HG02678 (cell line): ENCODE data around the gene ARPC2.
"Not testable (repeated sequence)": the region's sequence is repeated elsewhere in the genome, so short reads cannot be mapped to it uniquely, and the experiment has no call there.

Source experiments
- ATAC-seq: cut with Tn5 transposase; IDR thresholded peaks from one replicate; pipeline ENCODE4 v1.9.1; 2021; ENCODE audit warnings: mild to moderate bottlenecking, moderate library complexity; ENCODE audit not compliant: unreplicated experiment

Gene ARPC2

DNA sequence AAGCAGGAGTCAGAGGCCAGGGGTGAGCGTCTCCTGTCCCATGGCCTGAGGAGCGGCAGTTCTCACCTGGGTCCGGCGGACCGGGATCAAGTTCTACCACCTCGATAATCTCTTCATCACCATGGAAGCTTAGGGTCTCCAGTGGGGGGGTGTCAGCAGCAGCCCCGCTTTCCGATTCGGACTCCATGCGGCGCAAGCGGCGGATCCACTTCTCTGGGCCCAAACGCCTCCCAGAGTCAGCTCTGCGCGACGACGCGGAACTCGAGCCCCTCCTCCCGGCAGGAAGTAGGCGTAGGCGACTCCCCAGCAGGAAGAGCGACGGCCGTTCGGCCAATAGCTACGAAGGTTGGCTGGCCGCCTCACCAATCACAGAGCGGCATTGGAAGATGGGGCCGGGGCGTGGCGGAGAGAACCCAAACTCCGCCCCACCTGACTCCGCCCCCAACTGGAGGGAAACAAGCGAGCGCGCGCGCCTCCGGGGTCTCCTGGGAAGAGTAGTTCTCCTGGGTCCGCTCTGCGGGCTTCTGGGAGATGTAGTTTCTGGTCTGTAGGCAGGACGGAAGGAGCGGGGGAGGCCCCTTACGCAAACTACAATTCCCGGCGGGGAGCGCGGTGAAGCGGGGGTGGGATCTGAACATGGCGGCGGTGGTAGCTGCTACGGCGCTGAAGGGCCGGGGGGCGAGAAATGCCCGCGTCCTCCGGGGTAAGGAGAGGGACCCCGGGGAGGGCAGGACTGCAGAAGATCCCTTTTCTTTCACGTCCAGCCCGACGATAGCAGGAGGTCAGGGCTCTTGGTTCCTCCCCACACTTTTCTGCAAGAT lies 53.1 kb downstream of the ARPC2 start, which contains the start of the genes AAMP and PNKD:
AAMP (minus strand) TSS at position 238 of the 821 bp plus-strand sequence; CDS start at position 187, 51 bp downstream.
PNKD (plus strand) TSS at position 620 of the 821 bp plus-strand sequence; CDS start at position 637, 17 bp downstream.
- ATAC-seq: peak; percentile 92

DNA sequence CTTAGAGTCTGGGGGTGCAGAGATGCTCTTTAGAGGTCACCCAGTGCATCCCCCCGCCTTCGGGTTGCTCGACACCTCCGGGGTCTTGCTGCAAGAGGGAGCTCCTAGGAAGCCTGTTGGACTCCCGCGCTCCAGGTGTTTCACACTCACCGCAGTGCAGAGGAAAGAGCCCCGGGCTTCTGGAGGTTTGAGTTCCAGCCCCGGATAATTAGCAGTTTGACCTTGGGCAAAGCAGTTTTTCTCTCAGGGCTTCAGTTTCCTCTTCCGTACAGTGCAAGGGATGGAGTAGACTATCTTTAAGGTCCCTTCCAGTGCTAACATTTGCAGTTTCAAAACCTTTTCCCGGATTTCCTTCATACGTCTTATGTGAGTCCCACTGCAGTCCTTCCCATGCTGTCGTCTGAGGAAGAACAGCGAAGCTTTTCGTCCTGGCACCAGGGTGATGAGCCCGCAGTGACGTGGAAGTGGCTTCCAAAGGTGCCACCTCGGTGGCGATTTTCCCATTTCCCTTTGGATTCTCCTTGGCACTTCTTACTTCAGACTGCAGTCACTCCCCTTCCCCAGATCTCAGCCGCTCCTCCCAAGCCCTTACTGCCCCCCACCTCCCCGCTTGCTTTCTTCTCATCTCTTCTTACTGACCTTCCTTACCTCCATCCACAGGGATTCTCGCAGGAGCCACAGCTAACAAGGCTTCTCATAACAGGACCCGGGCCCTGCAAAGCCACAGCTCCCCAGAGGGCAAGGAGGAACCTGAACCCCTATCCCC lies 53.9 kb downstream of the ARPC2 start:
- no peak for ATAC-seq

DNA sequence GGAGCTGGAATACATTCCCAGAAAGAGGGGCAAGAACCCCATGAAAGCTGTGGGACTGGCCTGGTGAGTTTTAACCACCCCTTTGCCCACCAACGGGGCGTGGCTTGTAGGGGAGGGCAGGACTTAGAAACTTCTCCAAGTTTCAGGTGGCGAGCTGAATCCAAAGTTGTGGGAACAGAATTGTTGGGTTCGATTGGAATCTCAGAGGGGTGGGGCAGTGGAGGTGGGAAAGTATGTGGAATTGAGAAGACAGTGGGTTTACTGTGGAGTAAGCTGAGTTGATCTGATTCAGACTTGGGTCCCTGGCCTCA lies 54.5 kb downstream of the ARPC2 start:
- ATAC-seq: no peak

DNA sequence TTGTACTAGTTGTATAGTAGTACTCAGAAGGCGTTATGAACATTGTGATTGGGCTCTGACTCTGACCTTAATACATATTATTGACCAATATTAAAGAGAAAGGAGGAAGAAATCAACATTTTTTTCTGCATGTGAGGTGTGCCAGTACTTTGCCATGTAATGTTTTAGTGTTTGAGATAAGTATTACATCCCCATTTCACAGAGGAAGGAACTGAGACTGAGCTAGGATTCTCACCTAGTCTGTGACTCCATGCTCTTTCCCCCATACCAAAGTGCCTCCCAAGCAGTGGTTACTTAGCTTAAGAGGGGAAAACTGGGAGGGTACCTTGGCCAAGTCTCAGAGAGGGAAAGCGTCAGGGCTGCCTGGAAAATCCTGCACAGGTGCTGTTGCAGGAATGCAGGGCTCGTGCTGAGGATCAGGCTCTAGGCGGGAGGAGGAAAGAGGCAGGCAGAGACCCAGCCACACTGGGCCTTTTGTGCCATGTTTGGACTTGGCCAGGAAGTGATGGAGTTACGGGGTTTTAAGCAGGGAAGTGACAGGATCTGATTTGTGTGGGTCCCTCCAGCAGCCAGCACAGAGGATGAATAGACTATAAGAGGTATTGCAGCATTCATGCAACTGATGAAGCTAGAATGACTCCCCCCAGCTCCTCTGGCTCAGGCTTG lies 55.0 kb downstream of the ARPC2 start:
- ATAC-seq: no peak

DNA sequence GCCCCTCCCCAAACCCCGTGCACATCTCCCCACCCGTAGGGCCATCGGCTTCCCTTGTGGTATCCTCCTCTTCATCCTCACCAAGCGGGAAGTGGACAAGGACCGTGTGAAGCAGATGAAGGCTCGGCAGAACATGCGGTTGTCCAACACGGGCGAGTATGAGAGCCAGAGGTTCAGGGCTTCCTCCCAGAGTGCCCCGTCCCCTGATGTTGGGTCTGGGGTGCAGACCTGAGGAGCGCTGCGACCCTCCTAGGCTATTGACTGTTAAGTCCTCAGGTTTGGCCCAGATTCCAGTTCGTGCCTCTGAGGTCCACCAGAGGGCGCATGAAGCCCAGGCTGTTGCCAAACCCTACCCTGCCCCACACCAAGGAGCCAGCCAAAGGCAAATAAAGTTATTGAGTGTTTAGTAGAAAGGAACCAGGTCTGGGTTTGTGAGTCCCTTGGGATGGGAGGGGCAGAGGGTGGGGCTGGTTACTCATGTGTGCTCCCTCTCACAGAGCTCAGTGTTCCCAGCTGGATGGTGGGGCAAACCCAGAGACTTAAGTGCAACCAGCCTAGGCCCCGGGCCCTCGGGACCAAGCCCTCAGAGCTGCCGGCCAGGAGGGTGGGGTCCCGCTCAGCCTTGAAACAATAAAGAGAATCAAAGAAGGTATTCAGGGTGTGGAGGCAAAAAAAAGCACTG lies 55.7 kb downstream of the ARPC2 start:
- peak; percentile 19 for ATAC-seq

DNA sequence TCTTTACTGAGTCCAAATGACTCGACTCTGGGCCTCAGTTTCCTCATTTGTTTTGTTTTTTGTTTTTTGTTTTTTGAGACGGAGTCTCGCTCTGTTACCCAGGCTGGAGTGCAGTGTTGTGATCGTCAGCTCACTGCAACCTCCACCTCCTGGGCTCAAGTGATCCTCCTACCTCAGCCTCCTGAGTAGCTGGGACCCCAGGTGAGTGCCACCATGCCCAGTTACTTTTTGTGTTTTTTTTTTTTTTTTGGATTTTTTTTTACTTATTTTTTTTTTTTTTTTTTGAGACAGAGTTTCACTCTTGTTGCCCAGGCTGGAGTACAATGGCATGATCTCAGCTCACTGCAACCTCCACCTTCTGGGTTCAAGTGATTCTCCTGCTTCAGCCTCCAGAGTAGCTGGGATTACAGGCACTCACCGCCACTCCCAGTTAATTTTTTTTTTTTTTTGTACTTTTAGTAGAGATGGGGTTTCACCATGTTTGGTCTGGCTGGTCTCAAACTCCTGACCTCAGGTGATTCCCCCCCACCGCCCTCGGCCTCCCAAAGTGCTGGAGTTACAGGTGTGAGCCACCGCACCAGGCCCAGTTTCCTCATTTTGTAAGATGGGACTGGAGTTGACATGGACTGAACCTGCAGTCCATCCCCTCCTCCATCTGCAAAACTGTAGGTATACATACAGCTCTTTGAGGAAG lies 56.4 kb downstream of the ARPC2 start:
- ATAC-seq: not testable (repeated sequence)

DNA sequence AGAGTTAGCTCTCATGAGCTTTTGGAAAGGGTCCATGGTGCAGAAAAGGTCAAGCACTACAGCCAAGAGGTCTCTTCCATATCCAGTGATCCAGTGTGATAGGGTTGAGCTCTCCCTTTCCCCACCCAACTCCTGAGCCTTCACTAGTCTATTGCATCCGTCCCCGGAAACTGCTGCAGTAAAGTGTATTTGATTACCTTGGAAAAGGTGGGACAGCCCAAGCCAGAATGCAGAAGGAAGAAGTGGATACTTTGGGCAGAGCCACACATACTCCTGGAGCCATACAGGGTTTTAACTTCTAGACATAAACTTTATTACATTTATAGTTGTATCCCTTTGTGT lies 56.9 kb downstream of the ARPC2 start:
- ATAC-seq: no peak

DNA sequence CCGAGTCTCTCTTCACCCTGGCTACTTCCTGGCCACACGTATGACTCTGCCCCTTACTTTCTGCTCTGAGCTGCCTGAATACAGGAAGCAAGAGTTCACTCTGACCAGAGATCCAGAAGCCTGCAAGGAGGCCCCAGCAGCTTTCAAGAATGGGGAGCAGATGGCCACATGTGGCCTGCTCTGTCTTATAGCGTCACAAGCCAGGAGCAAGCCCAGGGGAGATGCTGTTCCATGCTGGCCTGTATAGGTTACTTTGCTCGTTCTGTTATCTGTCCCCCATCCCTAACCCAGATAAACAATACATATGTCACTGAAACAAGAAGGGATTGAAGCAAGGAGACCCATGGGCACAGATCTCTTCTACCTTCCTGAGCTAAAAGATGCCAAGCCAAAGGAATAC lies 57.6 kb downstream of the ARPC2 start:
- ATAC-seq: no peak

DNA sequence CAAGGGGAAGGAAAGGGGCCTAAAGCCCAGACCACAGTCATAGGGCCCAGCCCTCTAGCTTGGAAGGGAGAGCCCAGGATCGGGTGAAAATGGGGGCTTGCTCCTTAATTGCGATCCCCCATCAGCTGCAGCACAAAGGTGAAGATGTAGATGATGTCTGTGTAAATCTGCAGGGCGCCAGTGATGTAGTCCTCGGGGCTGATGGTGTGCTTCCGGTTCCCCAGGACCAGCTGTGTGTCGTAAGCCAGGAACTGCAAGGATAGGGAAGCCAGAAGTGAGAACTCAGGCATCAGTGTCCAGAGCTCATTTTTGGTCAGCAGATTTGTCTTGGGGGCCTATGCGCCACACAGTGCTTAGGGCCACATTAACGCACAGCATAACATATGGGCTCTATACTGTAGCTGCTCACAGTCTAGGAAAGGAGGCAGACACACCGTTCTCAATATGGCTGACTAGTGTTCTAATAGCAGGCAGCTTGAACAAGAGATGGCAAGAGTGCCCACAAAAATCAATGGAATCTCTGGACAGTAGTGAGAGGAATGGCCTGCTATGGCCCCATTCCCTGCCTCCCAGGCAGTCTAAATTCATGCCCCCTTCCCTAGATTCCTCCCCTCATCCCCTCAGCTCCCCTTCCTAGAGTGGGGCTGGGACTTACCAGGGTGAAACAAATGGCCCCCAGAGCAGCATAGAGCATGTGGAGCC lies 58.5 kb downstream of the ARPC2 start:
- no peak for ATAC-seq

DNA sequence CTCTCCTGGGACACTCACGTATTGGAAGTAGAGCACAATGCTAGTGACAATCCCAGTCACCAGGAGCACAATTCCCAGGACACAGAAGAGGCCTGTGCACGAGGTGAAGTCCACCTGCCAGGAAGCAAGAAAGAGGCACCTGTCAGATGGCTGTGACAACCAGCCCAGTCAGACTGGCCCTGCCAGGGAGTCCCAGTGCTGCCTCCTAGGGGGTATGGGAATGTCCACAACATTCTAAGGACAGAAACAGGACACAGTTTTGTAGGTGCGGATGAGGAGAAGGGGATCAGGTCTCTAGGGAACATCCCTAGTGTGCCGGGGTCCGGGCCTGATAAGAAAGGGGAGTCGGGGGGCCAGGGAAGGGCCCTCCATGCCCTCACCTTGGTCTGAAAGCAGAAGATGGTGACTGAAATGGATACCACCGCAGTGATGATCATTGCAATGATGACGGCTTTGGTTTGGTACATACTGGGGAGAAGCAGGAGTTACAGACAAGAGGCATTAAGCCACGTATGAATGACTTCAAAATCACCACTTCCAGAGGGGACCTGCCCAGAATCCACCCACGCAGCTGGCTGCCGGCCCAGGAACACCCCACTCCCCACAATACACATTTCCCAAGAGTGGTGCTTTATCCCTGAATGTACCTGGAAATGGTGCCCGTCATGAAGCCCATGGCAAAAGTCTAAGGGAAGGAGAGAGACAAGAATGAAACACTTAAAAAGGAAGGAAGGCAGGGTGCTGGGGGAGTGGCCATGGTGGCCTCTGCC lies 60.2 kb downstream of the ARPC2 start:
- ATAC-seq: no peak

DNA sequence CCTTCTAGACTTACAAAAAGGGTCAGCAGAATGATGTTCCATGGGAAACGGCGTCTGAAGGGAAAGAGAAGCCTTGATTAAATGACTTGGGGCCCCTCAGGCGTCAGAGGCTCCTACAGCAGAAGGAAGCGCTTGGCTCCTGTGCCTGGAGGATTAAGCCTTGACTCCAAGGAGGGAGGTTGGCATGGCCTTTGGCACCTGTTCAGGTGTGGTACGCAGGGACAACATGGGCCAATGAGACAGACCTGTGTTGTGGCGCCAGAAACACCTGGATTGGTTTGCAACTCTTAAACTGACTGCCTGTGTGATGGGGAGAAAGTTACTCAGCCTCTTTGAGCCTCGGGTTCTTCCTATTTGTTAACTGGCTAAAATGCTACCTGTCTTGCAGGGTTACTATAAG lies 60.9 kb downstream of the ARPC2 start:
- no peak for ATAC-seq

DNA sequence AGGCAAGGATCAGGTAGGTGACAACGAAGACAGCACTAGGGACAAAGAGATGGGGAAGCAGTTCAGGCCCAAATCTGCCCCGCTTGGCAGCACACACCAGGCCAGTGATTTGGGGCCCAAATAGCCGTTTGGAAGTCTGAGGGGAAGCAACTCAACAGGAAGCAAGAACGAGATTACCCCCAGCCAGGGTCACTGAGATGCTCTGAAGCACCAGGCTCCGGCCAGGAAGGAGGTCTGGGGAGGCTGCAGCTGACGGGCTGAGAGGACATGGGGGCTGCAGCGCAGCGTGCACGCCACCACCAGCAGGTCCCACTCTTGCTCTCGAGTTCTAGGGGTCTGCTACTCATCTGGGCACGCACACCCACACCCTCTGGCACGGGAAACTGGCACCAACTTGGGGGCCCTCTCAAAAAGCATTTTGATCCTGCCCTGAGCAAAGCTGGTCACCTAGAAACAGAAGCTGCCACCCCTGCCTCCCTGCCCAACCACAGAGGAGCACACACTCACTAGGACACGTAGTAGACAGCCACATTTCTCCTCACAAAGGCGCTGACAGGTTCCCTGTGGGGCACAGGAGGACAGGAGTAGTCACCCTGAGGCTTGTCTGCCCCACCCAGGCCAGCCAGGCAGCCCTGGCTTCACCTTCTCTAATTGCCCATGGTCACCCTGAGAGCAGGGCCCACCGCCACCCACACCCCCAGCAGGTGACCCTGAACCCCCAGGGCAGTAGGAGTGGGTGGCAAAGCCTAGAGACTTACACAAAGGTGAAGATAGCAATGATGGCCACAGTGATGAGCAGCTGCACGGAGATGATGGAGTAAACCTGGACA lies 61.8 kb downstream of the ARPC2 start:
- ATAC-seq: no peak

DNA sequence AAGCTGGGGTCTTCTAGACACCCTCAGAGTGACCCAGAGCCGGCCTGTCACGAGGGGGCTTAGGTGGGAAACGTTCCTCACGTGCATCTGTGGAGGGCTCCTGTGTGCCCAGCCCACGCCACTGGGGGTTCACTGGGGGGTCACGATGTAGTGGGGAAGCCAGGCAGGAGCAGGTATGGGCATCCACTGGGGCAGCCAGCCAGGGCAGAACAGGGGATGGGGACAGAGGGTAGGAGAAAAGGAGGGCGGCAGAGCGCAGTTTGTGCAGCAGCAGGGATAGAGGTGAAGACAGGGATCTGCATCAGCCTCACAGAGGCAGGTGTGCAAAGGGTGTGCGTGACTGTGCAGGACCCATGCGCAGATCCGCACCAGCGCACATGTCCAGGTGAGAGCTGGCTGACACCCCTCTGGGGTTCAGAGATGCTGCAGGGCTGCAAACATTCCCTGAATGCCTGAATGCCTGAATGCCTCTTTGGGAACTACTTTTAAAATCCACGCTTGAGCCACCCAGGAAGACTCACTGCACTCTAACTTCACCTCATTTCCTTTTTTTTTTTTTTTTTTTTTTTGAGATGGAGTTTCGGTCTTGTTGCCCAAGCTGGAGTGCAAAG lies 63.4 kb downstream of the ARPC2 start:
- ATAC-seq: no peak

DNA sequence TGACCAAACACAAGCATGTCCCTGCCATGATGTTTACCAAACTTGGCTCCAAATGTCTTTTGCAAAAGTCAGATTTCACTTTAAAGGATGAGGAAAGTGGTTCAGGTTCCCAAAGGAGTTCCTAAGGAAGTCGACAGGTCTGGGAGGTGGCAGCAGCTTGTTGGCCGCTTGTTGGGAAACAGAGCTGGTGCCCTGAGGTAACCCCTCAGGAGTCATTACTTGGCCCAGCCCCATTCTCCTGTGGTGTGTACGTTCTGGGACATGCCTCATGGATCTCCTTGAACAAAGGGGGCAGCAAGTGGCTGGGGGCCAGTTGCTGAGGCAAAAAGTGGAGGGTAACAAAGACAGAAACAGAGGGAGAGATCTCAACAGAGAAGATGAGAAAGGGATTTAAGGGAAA lies 64.5 kb downstream of the ARPC2 start:
- ATAC-seq: no peak

DNA sequence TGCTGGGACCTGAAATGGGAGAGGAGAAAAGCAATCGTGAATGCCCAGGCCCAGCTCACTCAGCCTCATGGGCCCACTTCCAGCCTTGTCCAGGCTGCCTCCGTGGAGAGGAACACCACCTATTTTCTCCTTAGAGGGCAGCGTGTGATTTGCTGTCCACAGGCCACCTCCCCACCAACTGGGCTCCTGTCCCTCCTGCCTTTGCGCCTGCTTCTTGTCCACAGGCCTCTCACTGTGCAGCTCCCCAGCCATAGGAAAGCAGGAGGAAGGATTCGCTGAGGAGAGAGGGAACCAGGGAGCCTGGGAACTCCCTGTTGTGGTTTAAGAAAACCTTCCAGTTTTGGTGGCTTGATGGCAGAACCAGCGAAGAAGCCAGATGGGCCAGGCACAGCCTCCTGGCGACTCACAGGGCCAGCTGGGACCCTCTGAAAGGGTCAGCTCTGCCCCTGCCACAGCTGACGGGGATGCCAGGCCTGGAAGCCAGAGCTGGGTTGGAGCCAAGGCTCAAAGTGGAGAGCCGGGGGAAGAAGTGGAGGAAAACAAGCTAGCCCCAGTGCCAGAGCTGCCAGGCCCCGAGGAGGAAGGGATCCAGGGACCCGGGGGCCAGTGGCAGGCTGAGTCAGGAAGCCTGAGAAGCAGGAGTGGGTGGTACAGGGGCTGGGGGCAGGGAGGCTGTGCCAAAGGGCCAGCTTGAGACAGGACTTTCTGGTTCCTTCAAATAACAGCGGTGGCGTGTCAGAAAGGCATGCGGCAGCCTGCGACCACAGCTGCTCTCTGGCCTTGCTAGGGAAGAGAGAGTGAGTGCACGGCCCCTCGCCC lies 65.4 kb downstream of the ARPC2 start:
- no peak for ATAC-seq

DNA sequence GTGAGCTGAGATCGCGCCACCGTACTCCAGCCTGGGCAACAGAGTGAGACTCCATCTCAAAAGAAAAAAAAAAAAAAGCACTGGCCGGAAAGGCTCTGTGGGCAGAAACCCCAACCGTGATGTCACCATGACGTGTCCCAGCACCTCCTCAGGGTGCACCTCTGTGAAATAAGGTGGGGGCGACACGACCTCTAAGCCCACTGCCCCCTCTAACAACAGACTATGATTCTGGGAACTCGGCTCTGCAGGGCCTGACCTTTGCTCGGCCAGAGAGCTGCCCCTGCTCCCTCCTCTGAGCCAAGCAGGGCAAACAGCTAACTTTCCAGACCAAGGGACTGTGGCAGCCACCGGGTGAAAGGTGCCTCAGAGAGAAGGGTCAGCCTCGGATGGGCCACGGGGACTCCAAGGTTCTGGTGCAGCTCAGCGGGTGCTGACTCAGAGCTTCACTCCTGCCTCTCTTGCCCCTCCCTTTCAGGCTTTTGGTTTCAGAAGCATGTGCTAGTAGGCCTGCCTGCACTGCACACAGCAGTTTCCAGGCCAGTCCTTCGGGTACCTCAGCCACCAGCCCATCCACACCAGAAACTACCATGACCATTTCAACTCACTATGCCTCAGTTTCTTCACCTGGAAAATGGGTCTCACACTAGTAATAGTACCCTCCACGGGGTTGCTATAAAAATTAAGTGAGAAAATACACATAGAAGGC lies 67.3 kb downstream of the ARPC2 start:
- ATAC-seq: peak; percentile 46
